Bronchial epithelial cell (primary cell): Measurements from ENCODE around the gene OR51B6. TPM values are rescaled to one million over a fixed set of nuclear protein-coding genes. Genes with fewer than 3 reads are reported as not detected.
"Not testable (repeated sequence)": the region's sequence is repeated elsewhere in the genome, so short reads cannot be mapped to it uniquely, and the experiment has no call there.

ENCODE experiments used
- DNase-seq: peaks from one replicate; pipeline ENCODE4 v3.0.0-alpha.2; 2010; ENCODE audit warnings: low read depth
- FAIRE-seq: peaks from 2 replicates; lab custom pipeline; 2011; peaks lifted over from hg19 to GRCh38; lab: Jason Lieb, UNC
- H3K27me3 ChIP-seq: 2 replicates; pipeline ENCODE4 v1.5.1; 2011; ENCODE audit warnings: low read length; ENCODE audit not compliant: control insufficient read depth, insufficient read depth
- H3K36me3 ChIP-seq: 2 replicates; pipeline ENCODE4 v1.5.1; 2011; ENCODE audit warnings: low read length; ENCODE audit not compliant: control insufficient read depth, insufficient read depth
- H3K4me3 ChIP-seq: 2 replicates; pipeline ENCODE4 v1.5.1; 2011; ENCODE audit warnings: mild to moderate bottlenecking, low read depth, low read length, control low read depth
- total RNA-seq: library from RNA; depleted of rRNA; stranded (reverse); fragments of >200 nt; gene quantifications from 2 replicates; pipeline ENCODE4 v1.2.1, GENCODE V29; 2014
- TF ChIP-seq, protein P1 (sequence below): IDR thresholded peaks from 2 replicates; pipeline ENCODE4 v1.5.1; 2011; ENCODE audit warnings: mild to moderate bottlenecking, moderate library complexity, low read length, control low read depth, inconsistent platforms; ENCODE audit not compliant: insufficient read depth, severe bottlenecking

Gene OR51B6
- total RNA-seq, 1 donor from 2014 or later: not detected

DNA sequence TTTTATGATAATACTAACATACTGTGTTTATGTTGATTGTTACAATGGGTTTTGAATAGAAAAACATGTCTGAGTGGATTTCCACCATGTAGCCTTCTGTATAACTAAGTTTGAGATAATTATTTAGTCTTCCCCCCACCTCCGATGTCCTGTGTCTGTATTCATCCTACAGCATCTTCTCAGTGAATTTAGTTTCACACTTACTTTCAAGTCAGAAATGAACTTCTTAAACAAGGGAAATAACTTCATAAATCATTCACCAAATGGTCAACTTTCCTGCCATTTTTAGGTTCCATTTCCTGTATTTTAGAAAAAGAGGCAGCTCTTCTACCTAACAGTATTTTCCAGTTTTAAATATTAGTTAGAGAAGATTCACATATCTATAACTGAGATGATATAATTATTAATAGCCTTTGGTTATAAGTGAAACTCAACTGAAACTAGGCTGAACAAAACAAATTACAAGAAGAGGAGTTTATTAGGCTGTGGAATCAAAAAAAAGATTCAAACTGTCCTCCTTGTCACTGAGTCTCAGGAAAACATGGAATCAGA, 11.5 kb upstream of the OR51B6 start:
- Histone ChIP-seq H3K36me3 (no peaks in the 10 kb centered on the region), H3K27me3 (no peaks in the 10 kb centered on the region), H3K4me3 (no peak overlapping the region)
- TF ChIP-seq, protein P1, sequence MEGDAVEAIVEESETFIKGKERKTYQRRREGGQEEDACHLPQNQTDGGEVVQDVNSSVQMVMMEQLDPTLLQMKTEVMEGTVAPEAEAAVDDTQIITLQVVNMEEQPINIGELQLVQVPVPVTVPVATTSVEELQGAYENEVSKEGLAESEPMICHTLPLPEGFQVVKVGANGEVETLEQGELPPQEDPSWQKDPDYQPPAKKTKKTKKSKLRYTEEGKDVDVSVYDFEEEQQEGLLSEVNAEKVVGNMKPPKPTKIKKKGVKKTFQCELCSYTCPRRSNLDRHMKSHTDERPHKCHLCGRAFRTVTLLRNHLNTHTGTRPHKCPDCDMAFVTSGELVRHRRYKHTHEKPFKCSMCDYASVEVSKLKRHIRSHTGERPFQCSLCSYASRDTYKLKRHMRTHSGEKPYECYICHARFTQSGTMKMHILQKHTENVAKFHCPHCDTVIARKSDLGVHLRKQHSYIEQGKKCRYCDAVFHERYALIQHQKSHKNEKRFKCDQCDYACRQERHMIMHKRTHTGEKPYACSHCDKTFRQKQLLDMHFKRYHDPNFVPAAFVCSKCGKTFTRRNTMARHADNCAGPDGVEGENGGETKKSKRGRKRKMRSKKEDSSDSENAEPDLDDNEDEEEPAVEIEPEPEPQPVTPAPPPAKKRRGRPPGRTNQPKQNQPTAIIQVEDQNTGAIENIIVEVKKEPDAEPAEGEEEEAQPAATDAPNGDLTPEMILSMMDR: no peak
- FAIRE-seq (no peak), DNase-seq (no peak)

DNA sequence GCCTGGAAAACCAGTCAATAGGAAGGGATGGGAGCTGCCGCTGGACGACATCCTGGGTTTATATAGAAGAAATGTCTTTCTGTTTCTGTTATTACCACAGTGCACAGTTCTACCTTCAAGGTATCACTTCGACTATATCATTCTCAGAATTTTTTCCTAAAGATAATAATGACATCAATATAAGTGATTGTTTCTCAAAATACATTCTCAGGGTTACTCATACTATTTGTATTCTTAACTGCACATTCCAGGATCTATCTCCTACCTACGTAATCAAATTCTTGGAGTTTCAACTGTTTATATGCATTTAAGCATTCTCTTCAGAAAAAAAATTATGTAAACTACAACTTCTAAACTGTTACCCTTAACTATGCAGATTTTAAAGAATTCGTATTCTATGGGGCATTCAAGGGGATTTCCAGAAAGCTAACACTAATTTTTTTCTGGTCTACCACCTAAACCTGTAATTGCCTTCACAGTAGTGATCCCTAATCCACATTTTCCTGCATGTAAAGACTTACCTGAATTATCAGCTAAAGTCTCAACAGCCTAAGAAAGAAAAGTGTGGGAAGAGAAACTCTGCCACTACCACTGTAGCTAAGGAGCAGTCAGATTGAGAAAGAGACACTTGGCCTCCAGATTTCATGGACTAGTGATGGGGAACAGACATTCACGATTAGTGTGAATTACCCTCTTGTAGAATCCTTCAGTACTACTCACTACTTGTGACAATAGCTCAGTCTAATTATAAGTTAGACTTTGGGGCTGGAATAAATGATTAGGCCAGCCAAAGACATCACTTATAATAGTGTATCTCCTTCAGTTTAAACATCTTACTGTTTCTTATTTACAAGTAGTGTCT, 7.6 kb upstream of the OR51B6 start, which contains the start of gene OR51B5:
OR51B5 (minus strand) TSS at position 51 of the 862 bp plus-strand sequence; CDS start at position 51, 0 bp downstream.
- TF ChIP-seq, protein P1: no peak
- H3K36me3 ChIP-seq: no peaks in the 10 kb centered on the region
- H3K27me3 ChIP-seq: no peaks in the 10 kb centered on the region
- DNase-seq (no peak), FAIRE-seq (no peak)
- no peak within 1 kb of the TSS for H3K4me3 ChIP-seq

DNA sequence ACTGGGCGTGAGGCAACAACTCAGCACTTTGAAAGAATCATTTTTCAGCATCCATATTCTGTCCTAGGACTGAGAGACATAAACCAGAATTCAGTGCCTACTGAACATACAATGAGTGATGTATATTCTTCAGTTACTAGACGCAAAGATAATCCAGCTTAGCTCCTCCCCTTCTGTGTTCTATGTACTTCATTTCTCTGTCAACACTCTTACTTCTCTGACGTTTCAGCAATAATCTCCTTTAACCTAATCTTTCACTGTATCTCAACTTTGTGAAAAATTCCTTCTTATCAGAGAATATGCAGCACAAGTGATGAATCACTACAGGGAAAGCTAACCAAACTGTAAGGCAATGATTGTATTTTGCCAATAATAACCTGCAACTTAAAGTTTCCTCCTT, 5.5 kb upstream of the OR51B6 start:
- FAIRE-seq: no peak
- TF ChIP-seq, protein P1: no peak

DNA sequence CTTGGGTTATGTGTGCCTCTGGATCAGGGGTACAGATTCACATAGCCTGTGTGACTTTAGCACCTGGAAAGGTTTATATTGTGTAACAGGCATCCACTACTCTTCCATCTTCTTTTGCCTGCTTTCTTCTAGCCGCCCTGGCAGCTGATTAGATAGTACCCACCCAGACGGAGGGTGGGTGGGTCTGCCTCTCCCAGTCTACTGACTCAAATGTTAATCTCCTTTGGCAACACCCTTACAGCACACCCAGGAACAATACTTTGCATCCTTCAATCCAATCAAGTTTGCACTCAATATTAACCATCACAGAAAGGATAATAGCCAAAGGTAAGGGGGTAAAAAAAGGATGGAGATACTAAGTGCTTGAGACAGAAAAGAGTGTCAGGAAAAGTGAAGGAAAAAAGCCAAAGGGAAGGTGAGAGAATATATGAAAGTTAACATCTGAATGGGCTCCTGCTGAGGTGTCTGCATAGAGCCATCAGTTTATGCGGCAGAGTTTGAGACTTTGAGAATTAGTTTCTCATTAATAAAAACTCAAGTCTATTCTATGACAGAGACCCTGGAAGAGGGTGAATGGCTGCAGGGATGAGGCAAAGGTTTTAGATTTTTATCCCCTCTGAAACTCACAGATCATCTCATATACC, 2.6 kb upstream of the OR51B6 start:
- Histone ChIP-seq H3K4me3 (no peak overlapping the region), H3K36me3 (no peaks in the 10 kb centered on the region), H3K27me3 (no peaks in the 10 kb centered on the region)
- DNase-seq: no peak
- no peak for FAIRE-seq
- TF ChIP-seq, protein P1: no peak

More for the DNA sequence above, 5.5 kb upstream of the OR51B6 start:
- H3K27me3 ChIP-seq: no peaks in the 10 kb centered on the region
- no peaks in the 10 kb centered on the region for H3K36me3 ChIP-seq
- no peak overlapping the region for H3K4me3 ChIP-seq
- no peak for DNase-seq

DNA sequence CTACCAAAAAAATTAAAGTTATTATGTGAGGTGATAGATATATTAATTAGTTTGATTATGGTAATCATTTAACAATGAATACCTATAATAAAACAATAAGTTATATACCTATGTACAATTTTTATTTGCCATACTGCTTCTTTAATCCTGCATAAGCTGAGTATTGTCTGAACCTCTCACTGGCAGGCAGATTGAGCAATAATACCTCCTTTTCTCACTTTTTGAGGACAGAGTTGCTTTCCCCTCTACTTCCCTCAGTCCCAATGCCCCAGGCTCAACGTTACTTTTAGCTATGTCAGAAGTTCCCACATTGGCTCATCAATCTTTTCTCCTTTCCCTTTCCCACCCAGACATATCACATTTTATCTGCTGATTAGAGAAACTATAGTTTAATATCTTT, 1.8 kb upstream of the OR51B6 start:
- FAIRE-seq (no peak), DNase-seq (no peak)
- TF ChIP-seq, protein P1: no peak
- Histone ChIP-seq H3K27me3 (no peaks in the 10 kb centered on the region), H3K36me3 (no peaks in the 10 kb centered on the region), H3K4me3 (no peak overlapping the region)

DNA sequence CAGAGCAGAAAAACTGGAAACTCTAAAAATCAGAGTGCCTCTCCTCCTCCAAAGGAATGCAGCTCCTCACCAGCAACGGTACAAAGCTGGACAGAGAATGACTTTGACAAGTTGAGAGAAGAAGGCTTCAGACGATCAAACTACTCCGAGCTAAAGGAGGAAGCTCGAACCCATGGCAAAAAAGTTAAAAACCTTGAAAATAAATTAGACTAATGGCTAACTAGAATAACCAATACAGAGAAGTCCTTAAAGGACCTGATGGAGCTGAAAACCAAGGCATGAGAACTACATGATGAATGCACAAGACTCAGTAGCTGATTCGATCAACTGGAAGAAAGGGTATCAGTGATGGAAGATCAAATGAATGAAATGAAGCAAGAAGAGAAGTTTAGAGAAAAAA, 4.7 kb downstream of the OR51B6 start:
- H3K4me3 ChIP-seq, H3K27me3 ChIP-seq, DNase-seq, H3K36me3 ChIP-seq, FAIRE-seq: not testable (repeated sequence)
